ENCODE measurements around the gene PIF1. TPM values are rescaled to one million over a fixed set of nuclear protein-coding genes. Genes with fewer than 3 reads are reported as not detected.

Gene PIF1
- total RNA-seq, 1 experiment from 2014 or later, result 34.9 TPM

GRCh38 chr15:64865998-64866520, 40.6 kb upstream of the PIF1 start:
- Histone ChIP-seq H3K79me2 (ENCODE audit: insufficient read depth, low read length) (no peaks in the 10 kb centered on the region), H3K9me3 (ENCODE audit: control insufficient read depth in 1 of 2, insufficient read depth in 1 of 2, low read depth in 1 of 2, low read length in 2 of 2) (no peaks in the 10 kb centered on the region), H4K20me1 (ENCODE audit: insufficient read depth) (no peaks in the 10 kb centered on the region), H3K4me1 (ENCODE audit: control insufficient read depth in 1 of 2, insufficient read depth in 2 of 2, low read length in 2 of 2) (no peaks in the 10 kb centered on the region), H3K9me2 (ENCODE audit: insufficient read depth) (no peaks in the 10 kb centered on the region), H3K27ac (ENCODE audit: low read depth, low read length) (no peak overlapping the region), H3K9ac (ENCODE audit: low read length) (no peak overlapping the region), H3K27me3 (ENCODE audit: insufficient read depth, low read length) (no peaks in the 10 kb centered on the region), H3K36me3 (ENCODE audit: control insufficient read depth in 1 of 2, insufficient read depth in 2 of 2, low read length in 2 of 2) (no peaks in the 10 kb centered on the region; a peak in 1 of 4 replicates), H2AFZ (ENCODE audit: low read depth, low read length, poor library complexity, severe bottlenecking) (no peak overlapping the region), H3K4me3 (replicated peaks in 1 of 2; ENCODE audit: low read depth in 1 of 2, low read length in 2 of 2) (no peak overlapping the region), H3K4me2 (ENCODE audit: low read length) (no peak overlapping the region)
- ATAC-seq (no peak), DNase-seq (ENCODE audit: low read depth, low spot score) (no peak)
- ChIA-PET POLR2A (interaction anchor here (0.6 kb wide), 1 partner anchor 116 kb away, joined by 3 read pairs; no protein-coding TSS in a partner anchor), CTCF (no interaction called here), RAD21 (ENCODE audit: low non-redundant PET in 1 of 2, low total read pairs in 2 of 2, uncharacterized antibody in 2 of 2, unreplicated experiment in 2 of 2) (no interaction called here)
- intact Hi-C loops (cut with micrococcal nuclease), result no loop called here
- TF ChIP-seq FOSL1 (IDR thresholded peaks at IDR 0.05; ENCODE audit: low read depth), result no peak
- no peak for TF ChIP-seq TCF7L2 (IDR thresholded peaks at IDR 0.05; ENCODE audit: borderline replicate concordance, extremely low read depth, insufficient read depth, insufficient read length)
- no peak for TF ChIP-seq MAX (IDR thresholded peaks at IDR 0.05)
- no peak for TF ChIP-seq POLR2AphosphoS5 (IDR thresholded peaks at IDR 0.05; ENCODE audit: low read depth, low read length)
- no TSS peak for BruUV-seq (replicated peaks)

- intact Hi-C loops (cut with micrococcal nuclease), result no loop called here
- Histone ChIP-seq H3K79me2 (ENCODE audit: insufficient read depth, low read length) (no peaks in the 10 kb centered on the region), H2AFZ (ENCODE audit: low read depth, low read length, poor library complexity, severe bottlenecking) (no peak overlapping the region), H3K9ac (ENCODE audit: low read length) (no peak overlapping the region), H3K4me1 (ENCODE audit: control insufficient read depth in 1 of 2, insufficient read depth in 2 of 2, low read length in 2 of 2) (no peaks in the 10 kb centered on the region), H3K27ac (ENCODE audit: low read depth, low read length) (no peak overlapping the region), H3K9me3 (ENCODE audit: control insufficient read depth in 1 of 2, insufficient read depth in 1 of 2, low read depth in 1 of 2, low read length in 2 of 2) (no peaks in the 10 kb centered on the region), H3K9me2 (ENCODE audit: insufficient read depth) (no peaks in the 10 kb centered on the region), H4K20me1 (ENCODE audit: insufficient read depth) (no peaks in the 10 kb centered on the region), H3K4me3 (replicated peaks in 1 of 2; ENCODE audit: low read depth in 1 of 2, low read length in 2 of 2) (no peak overlapping the region), H3K4me2 (ENCODE audit: low read length) (no peak overlapping the region), H3K36me3 (ENCODE audit: control insufficient read depth in 1 of 2, insufficient read depth in 2 of 2, low read length in 2 of 2) (peaks cover 0 to 3% of the 10 kb centered on the region in 2 experiments; a peak in 1 of 4 replicates), H3K27me3 (ENCODE audit: insufficient read depth, low read length) (no peaks in the 10 kb centered on the region)
- DNase-seq (ENCODE audit: low read depth, low spot score), result no peak
- TF ChIP-seq EZH2phosphoT487 (IDR thresholded peaks at IDR 0.05; ENCODE audit: borderline replicate concordance) (no peak), JUND (IDR thresholded peaks at IDR 0.05) (no peak), ATF3 (IDR thresholded peaks at IDR 0.05) (no peak), ELF1 (IDR thresholded peaks at IDR 0.05; ENCODE audit: borderline replicate concordance, low read depth) (no peak), CEBPB (IDR thresholded peaks at IDR 0.05; ENCODE audit: low read depth) (no peak), TCF7L2 (IDR thresholded peaks at IDR 0.05; ENCODE audit: borderline replicate concordance, extremely low read depth, insufficient read depth, insufficient read length) (no peak), ZBTB33 (IDR thresholded peaks at IDR 0.05; ENCODE audit: extremely low read depth, insufficient replicate concordance, low read length) (no peak), EZH2 (IDR thresholded peaks at IDR 0.05) (no peak), CTCF (IDR thresholded peaks at IDR 0.05 in 2 of 3, conservative IDR thresholded peaks at IDR 0.05 in 1 of 3; ENCODE audit: borderline replicate concordance in 1 of 3, insufficient read depth in 1 of 3, low read depth in 2 of 3, low read length in 2 of 3) (no peak), RAD21 (IDR thresholded peaks at IDR 0.05; ENCODE audit: low read depth) (no peak), FOSL1 (IDR thresholded peaks at IDR 0.05; ENCODE audit: low read depth) (no peak)
- no TSS peak for BruUV-seq (replicated peaks)
- ChIA-PET POLR2A (interaction anchor here (0.6 kb wide), 1 partner anchor 117 kb away, joined by 3 read pairs; no protein-coding TSS in a partner anchor), RAD21 (ENCODE audit: low non-redundant PET in 1 of 2, low total read pairs in 2 of 2, uncharacterized antibody in 2 of 2, unreplicated experiment in 2 of 2) (no interaction called here), CTCF (no interaction called here)
- no peak for ATAC-seq
These were observed 39.9 kb upstream of the PIF1 start for GRCh38 chr15:64865126-64865997.

Measured in HCT116 (cell line).